ENCODE measurements around the gene SRP9.

- no peak for TF ChIP-seq POLR2A (IDR thresholded peaks at IDR 0.05)
- TF ChIP-seq CTCF (IDR thresholded peaks at IDR 0.05): no peak
- no peak for TF ChIP-seq POLR2AphosphoS5 (IDR thresholded peaks at IDR 0.05)
These were observed 1.3 kb upstream of the SRP9 start for GRCh38 chr1:225776294-225776693.
